Measurements from ENCODE around the gene GYS2. TPM values are rescaled to one million over a fixed set of nuclear protein-coding genes. Genes with fewer than 3 reads are reported as not detected.

GYS2 gene
- not detected in 2 replicates for total RNA-seq (2012; rRNA removed)
- polyA plus RNA-seq (2012; rRNA removed): not detected in 2 replicates
- not detected in 2 replicates for polyA plus RNA-seq (2012; cell fraction: cytosol; rRNA removed)
- polyA plus RNA-seq (2012; cell fraction: nucleus; rRNA removed; ENCODE audit: low replicate concordance): not detected in 2 replicates
- percentile 27 among the genes with signal in this experiment for Bru-seq, nascent RNA
- BruChase-seq, experiment 1, labeled RNA remaining after a 6-hour chase: not detected
- BruChase-seq, experiment 2, labeled RNA remaining after a 2-hour chase: percentile 26 among the genes with signal in this experiment
- long read RNA-seq: 0 reads

DNA sequence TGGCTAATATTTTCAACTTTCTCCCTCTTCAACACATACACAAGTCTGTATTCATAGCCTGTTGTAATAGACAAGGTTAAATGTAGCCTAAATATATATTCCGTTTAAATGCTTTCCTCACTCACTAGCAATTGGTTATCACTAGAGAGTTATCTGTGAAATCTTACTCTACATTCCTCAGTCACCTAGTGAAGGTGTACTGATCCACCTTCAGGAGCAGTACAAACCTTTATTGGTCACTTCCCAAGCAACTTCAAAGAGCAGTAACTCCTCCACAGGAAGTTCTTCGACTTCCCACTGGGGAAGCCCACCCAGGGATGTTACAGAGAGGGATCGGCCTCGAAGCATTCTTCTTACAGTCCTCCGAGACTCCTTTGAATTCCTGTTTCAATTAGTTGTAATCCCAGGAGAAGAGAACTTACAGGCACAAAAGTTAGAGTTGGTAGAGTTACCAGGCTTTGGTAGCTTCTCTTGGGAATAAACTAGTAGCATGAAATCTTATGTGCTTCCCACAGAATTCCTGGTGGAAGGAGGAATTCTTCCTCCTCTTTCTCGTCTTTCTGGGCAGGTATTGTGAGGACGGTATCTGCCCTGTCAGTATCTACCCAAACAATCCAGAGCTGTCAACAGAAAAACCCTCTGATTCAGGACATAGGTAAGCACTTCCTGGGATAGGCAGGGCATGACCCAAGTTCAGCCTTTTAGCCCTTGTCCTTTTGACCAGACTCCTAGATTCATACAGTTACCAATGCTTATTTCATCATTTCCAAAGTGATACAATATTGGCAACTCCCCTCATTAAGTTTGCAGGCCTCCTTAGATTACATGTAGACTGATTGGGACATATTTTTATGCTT lies at the start of gene GYS2:
GYS2 (minus strand) TSS at position 603 of the 857 bp plus-strand sequence; CDS start at position 348, 255 bp downstream.
- BruUV-seq (replicated peaks): no TSS peak
- H3K4ac ChIP-seq (ENCODE audit: low read depth, low read length): no peak within 1 kb of the TSS
- no peak within 1 kb of the TSS for H3K23ac ChIP-seq (ENCODE audit: low read depth, low read length)
- H4K20me1 ChIP-seq (ENCODE audit: insufficient read depth, low read length): no peaks in the 10 kb centered on the region
- H3K36me3 ChIP-seq (ENCODE audit: control insufficient read depth, insufficient read depth, low read length): no peaks in the 10 kb centered on the region
- H2BK20ac ChIP-seq (ENCODE audit: low read depth, low read length): no peak within 1 kb of the TSS
- no peaks in the 10 kb centered on the region for H3K79me1 ChIP-seq (ENCODE audit: low read depth in 1 of 2, low read length in 2 of 2)
- in situ Hi-C loops (cut with MboI; ENCODE audit: low sequenced_read_pairs): loop anchor here (10.0 kb wide), 1 partner anchor 70 kb away; no protein-coding TSS in a partner anchor
- no peak within 1 kb of the TSS for H3K4me3 ChIP-seq (ENCODE audit: insufficient read depth, low read depth, low read length)
- H4K8ac ChIP-seq (ENCODE audit: low read depth in 2 of 2, low read length in 2 of 2): no peak within 1 kb of the TSS
- dilution Hi-C loops (cut with HindIII; ENCODE audit: low sequenced_read_pairs, unreplicated experiment): no loop called here
- POLR2A ChIA-PET (ENCODE audit: unreplicated experiment): no interaction called here
- H3K9me1 ChIP-seq (ENCODE audit: insufficient read depth, low read length): no peaks in the 10 kb centered on the region
- H4K5ac ChIP-seq (ENCODE audit: low read depth, low read length): no peak within 1 kb of the TSS
- H2BK5ac ChIP-seq (ENCODE audit: low read depth, low read length, poor library complexity, severe bottlenecking): no peak within 1 kb of the TSS
- 0 out of 2 replicates have a peak, but pooled peaks cover 2% of the 10 kb centered on the region for H3K27me3 ChIP-seq (ENCODE audit: control insufficient read depth, insufficient read depth, low read length)
- intact Hi-C loops (cut with micrococcal nuclease): loop anchor here (10.0 kb wide), 1 partner anchor 410 kb away; no protein-coding TSS in a partner anchor
- H3K18ac ChIP-seq (ENCODE audit: low read depth, low read length): no peak within 1 kb of the TSS
- ATAC-seq (ENCODE audit: low read depth) (no peak), DNase-seq (no peak)
- WGBS, 2 experiments (ENCODE audit: extremely low coverage in 2 of 2, insufficient read length in 1 of 2): no CpG with 5 or more reads among the region's 7 CpGs
- CTCF ChIA-PET: no interaction called here
- H3K4me2 ChIP-seq (ENCODE audit: low read depth, low read length): no peak within 1 kb of the TSS
- H2BK15ac ChIP-seq (ENCODE audit: low read depth, low read length): no peak within 1 kb of the TSS
- no peak within 1 kb of the TSS for H3K9ac ChIP-seq (ENCODE audit: low read depth, low read length)
- H3K14ac ChIP-seq (replicated peaks; ENCODE audit: low read depth, low read length): no peak within 1 kb of the TSS
- no peak within 1 kb of the TSS for H4K91ac ChIP-seq (ENCODE audit: insufficient read depth, low read depth, low read length)
- H2AFZ ChIP-seq (replicated peaks; ENCODE audit: low read length, poor library complexity): no peak within 1 kb of the TSS
- no peak within 1 kb of the TSS for H2AK5ac ChIP-seq (ENCODE audit: low read depth, low read length)
- no peak within 1 kb of the TSS for H2AK9ac ChIP-seq (replicated peaks; ENCODE audit: low read depth, low read length, poor library complexity)
- no peaks in the 10 kb centered on the region for H3K4me1 ChIP-seq (ENCODE audit: control insufficient read depth, insufficient read depth, low read length)
- no peak within 1 kb of the TSS for H3K56ac ChIP-seq (ENCODE audit: extremely low read depth, insufficient read depth, low read length)
- H3K9me3 ChIP-seq (ENCODE audit: control insufficient read depth, insufficient read depth, low read length): no peaks in the 10 kb centered on the region
- H3K27ac ChIP-seq (ENCODE audit: insufficient read depth, low read length): no peak within 1 kb of the TSS
- H2BK120ac ChIP-seq (ENCODE audit: low read depth, low read length): no peak within 1 kb of the TSS
- TF ChIP-seq FOS (IDR thresholded peaks at IDR 0.05; ENCODE audit: low read depth, low read length) (no peak), MAFK (IDR thresholded peaks at IDR 0.05; ENCODE audit: low read depth, low read length) (no peak), SMC3 (IDR thresholded peaks at IDR 0.05; ENCODE audit: low read depth, low read length) (no peak), POLR2A (IDR thresholded peaks at IDR 0.05; ENCODE audit: low read depth, low read length) (no peak), NFE2L2 (IDR thresholded peaks at IDR 0.05; ENCODE audit: low read depth, low read length) (no peak), RFX5 (IDR thresholded peaks at IDR 0.05; ENCODE audit: low read depth, low read length) (no peak), RAD21 (IDR thresholded peaks at IDR 0.05; ENCODE audit: low read length) (no peak), BHLHE40 (IDR thresholded peaks at IDR 0.05; ENCODE audit: low read depth, low read length) (no peak), CHD1 (IDR thresholded peaks at IDR 0.05; ENCODE audit: low read depth, low read length) (no peak), CEBPB (IDR thresholded peaks at IDR 0.05; ENCODE audit: low read depth, low read length) (no peak), MAZ (IDR thresholded peaks at IDR 0.05; ENCODE audit: borderline replicate concordance, low read depth, low read length) (no peak)
- TF ChIP-seq, protein P1, sequence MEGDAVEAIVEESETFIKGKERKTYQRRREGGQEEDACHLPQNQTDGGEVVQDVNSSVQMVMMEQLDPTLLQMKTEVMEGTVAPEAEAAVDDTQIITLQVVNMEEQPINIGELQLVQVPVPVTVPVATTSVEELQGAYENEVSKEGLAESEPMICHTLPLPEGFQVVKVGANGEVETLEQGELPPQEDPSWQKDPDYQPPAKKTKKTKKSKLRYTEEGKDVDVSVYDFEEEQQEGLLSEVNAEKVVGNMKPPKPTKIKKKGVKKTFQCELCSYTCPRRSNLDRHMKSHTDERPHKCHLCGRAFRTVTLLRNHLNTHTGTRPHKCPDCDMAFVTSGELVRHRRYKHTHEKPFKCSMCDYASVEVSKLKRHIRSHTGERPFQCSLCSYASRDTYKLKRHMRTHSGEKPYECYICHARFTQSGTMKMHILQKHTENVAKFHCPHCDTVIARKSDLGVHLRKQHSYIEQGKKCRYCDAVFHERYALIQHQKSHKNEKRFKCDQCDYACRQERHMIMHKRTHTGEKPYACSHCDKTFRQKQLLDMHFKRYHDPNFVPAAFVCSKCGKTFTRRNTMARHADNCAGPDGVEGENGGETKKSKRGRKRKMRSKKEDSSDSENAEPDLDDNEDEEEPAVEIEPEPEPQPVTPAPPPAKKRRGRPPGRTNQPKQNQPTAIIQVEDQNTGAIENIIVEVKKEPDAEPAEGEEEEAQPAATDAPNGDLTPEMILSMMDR (conservative IDR thresholded peaks at IDR 0.05; ENCODE audit: low read depth, low read length): no peak
- TF ChIP-seq, protein P2, sequence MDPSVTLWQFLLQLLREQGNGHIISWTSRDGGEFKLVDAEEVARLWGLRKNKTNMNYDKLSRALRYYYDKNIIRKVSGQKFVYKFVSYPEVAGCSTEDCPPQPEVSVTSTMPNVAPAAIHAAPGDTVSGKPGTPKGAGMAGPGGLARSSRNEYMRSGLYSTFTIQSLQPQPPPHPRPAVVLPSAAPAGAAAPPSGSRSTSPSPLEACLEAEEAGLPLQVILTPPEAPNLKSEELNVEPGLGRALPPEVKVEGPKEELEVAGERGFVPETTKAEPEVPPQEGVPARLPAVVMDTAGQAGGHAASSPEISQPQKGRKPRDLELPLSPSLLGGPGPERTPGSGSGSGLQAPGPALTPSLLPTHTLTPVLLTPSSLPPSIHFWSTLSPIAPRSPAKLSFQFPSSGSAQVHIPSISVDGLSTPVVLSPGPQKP (IDR thresholded peaks at IDR 0.05; ENCODE audit: borderline replicate concordance, low read depth, low read length): no peak
- TF ChIP-seq, protein P3, sequence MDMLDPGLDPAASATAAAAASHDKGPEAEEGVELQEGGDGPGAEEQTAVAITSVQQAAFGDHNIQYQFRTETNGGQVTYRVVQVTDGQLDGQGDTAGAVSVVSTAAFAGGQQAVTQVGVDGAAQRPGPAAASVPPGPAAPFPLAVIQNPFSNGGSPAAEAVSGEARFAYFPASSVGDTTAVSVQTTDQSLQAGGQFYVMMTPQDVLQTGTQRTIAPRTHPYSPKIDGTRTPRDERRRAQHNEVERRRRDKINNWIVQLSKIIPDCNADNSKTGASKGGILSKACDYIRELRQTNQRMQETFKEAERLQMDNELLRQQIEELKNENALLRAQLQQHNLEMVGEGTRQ (IDR thresholded peaks at IDR 0.05; ENCODE audit: low read depth, low read length): no peak

All from IMR-90 (cell line).